Sigmoid colon (tissue), 7 donors: ENCODE data around the gene MYO7A. TPM values are rescaled to one million over a fixed set of nuclear protein-coding genes. Genes with fewer than 3 reads are reported as not detected.

Source experiments
- DNase-seq: peaks from one replicate; pipeline ENCODE4 v3.0.0-alpha.2; 2019
- H3K27ac ChIP-seq, 4 donors: fragments of 200-600 bp; sonication (generic); one replicate each; pipeline ENCODE4 v1.5.1; 2016 to 2019; ENCODE audit warnings: mild to moderate bottlenecking in 1 of 4
- H3K27me3 ChIP-seq, 3 donors: fragments of 200-600 bp; sonication (generic); one replicate each; pipeline ENCODE4 v1.5.1; 2019; ENCODE audit warnings: mild to moderate bottlenecking in 1 of 3
- H3K36me3 ChIP-seq, 4 donors: fragments of 200-600 bp; sonication (generic); one replicate each; pipeline ENCODE4 v1.5.1; 2016 to 2019
- H3K4me1 ChIP-seq, 4 donors: fragments of 200-600 bp; sonication (generic); one replicate each; pipeline ENCODE4 v1.5.1; 2017 to 2019
- H3K4me3 ChIP-seq, 4 donors: fragments of 200-600 bp; sonication (generic); one replicate each; pipeline ENCODE4 v1.5.1; 2017 to 2019; ENCODE audit warnings: mild to moderate bottlenecking in 2 of 4, moderate library complexity in 1 of 4
- H3K9me3 ChIP-seq, 4 donors: fragments of 200-600 bp in 3 of 4; sonication (generic) in 3 of 4; one replicate each; pipeline versions ENCODE4 v1.5.1 to v1.6.1; 2013 to 2019
- CTCF ChIP-seq, 4 experiments: fragments of 450-650 bp in 3 of 4; fragments of 200-600 bp in 1 of 4; IDR thresholded peaks; one replicate each; pipeline ENCODE4 v1.5.1; 2016 to 2019; ENCODE audit warnings: antibody characterized with exemption in 4 of 4, mild to moderate bottlenecking in 3 of 4, moderate library complexity in 2 of 4
- EP300 ChIP-seq, 4 donors: sonication (generic); formaldehyde crosslinking; IDR thresholded peaks; one replicate each; pipeline ENCODE4 v1.6.1; 2017; ENCODE audit warnings: antibody characterized with exemption in 4 of 4
- POLR2A ChIP-seq, 2 donors: fragments of 450-650 bp; IDR thresholded peaks; one replicate each; pipeline ENCODE4 v1.6.1; 2016; ENCODE audit warnings: antibody characterized with exemption in 2 of 2, mild to moderate bottlenecking in 2 of 2, moderate library complexity in 2 of 2
- POLR2AphosphoS5 ChIP-seq, 4 donors: sonication (generic); formaldehyde crosslinking; IDR thresholded peaks; one replicate each; pipeline ENCODE4 v1.6.1; 2017; ENCODE audit warnings: antibody characterized with exemption in 4 of 4
- WGBS, 2 donors: extraction: QIAGEN DNeasy Blood & Tissue Kit; methylation state at CpG; one replicate each; pipeline ENCODE4 v1.1.7; 2013; 5-methylcytosine and 5-hydroxymethylcytosine counted together
- intact Hi-C: fragments of 100-400 bp; cut with DNase I; formaldehyde crosslinking; loops from one replicate; pipeline ENCODE4 v1.15.1; 2023
- polyA plus RNA-seq, 3 donors: library from polyadenylated mRNA; stranded (reverse); fragments of 200-250 nt; gene quantifications; one replicate each; pipeline ENCODE4 v1.2.3, GENCODE V29; 2013
- total RNA-seq, 4 donors: library from RNA; depleted of rRNA; stranded (reverse); fragments of >200 nt; gene quantifications; one replicate each; pipeline ENCODE4 v1.1.0, GENCODE V29; 2016
- donor health status: healthy with polysubstance abuse.
- donor health status: Bipolar disorder and iron deficiency.
- donor health status: healthy.

MYO7A gene
- total and polyA plus RNA-seq, 7 donors, result 1.8 to 12.8 (median 7.7) TPM

- no peak overlapping the region for H3K4me3 ChIP-seq
- TF ChIP-seq POLR2A (IDR thresholded peaks at IDR 0.05), result no peak
- TF ChIP-seq CTCF (IDR thresholded peaks at IDR 0.05), result no peak
- no peak for TF ChIP-seq EP300 (IDR thresholded peaks at IDR 0.05)
- TF ChIP-seq POLR2AphosphoS5 (IDR thresholded peaks at IDR 0.05), result no peak
- intact Hi-C loops, result no loop called here
- no peak for DNase-seq
- peaks cover 0 to 14% (median 0%) of the 10 kb centered on the region in 4 donors for H3K36me3 ChIP-seq
- no peaks in the 10 kb centered on the region for H3K27me3 ChIP-seq
- peaks cover 0 to 25% (median 14%) of the 10 kb centered on the region in 4 donors for H3K4me1 ChIP-seq
- peak overlapping the region; percentile 47 to 67 (median 56) for H3K27ac ChIP-seq
- WGBS, 2 donors, result 32 to 57% methylated on average over 11 of the region's 11 CpGs
- H3K9me3 ChIP-seq, result no peaks in the 10 kb centered on the region
Observed at GRCh38 chr11:77081976-77082836, 45.8 kb upstream of the MYO7A start.

GRCh38 chr11:77082838-77083565 is 45.0 kb upstream of the MYO7A start:
- 65 to 69% methylated on average over 15 of the region's 15 CpGs for WGBS, 2 donors
- H3K27ac ChIP-seq, result peak overlapping the region; percentile 47 to 67 (median 56)
- TF ChIP-seq POLR2A (IDR thresholded peaks at IDR 0.05), result no peak
- TF ChIP-seq POLR2AphosphoS5 (IDR thresholded peaks at IDR 0.05), result no peak
- no peak for TF ChIP-seq CTCF (IDR thresholded peaks at IDR 0.05)
- TF ChIP-seq EP300 (IDR thresholded peaks at IDR 0.05), result no peak
- peaks cover 0 to 25% (median 14%) of the 10 kb centered on the region in 4 donors for H3K4me1 ChIP-seq
- no peak overlapping the region for H3K4me3 ChIP-seq
- intact Hi-C loops, result no loop called here
- peak; percentile 87 for DNase-seq
- H3K9me3 ChIP-seq, result no peaks in the 10 kb centered on the region
- peaks cover 0 to 14% (median 0%) of the 10 kb centered on the region in 4 donors for H3K36me3 ChIP-seq
- no peaks in the 10 kb centered on the region for H3K27me3 ChIP-seq

- peak; percentile 48 for DNase-seq
- H3K36me3 ChIP-seq, result peaks cover 0 to 14% (median 0%) of the 10 kb centered on the region in 4 donors
- H3K9me3 ChIP-seq, result no peaks in the 10 kb centered on the region
- WGBS, 2 donors, result 87 to 93% methylated on average over 12 of the region's 12 CpGs
- no peaks in the 10 kb centered on the region for H3K27me3 ChIP-seq
- H3K4me3 ChIP-seq, result no peak overlapping the region
- intact Hi-C loops, result no loop called here
- H3K27ac ChIP-seq, result peak overlapping the region in 2 of 4 donors; percentile 63 to 67
- TF ChIP-seq POLR2A (IDR thresholded peaks at IDR 0.05), result no peak
- TF ChIP-seq POLR2AphosphoS5 (IDR thresholded peaks at IDR 0.05), result no peak
- no peak for TF ChIP-seq CTCF (IDR thresholded peaks at IDR 0.05)
- no peak for TF ChIP-seq EP300 (IDR thresholded peaks at IDR 0.05)
- peaks cover 0 to 25% (median 14%) of the 10 kb centered on the region in 4 donors for H3K4me1 ChIP-seq
Observed at GRCh38 chr11:77083566-77084245, 44.3 kb upstream of the MYO7A start.

GRCh38 chr11:77084581-77085191 is 43.4 kb upstream of the MYO7A start:
- no peak overlapping the region for H3K27ac ChIP-seq
- intact Hi-C loops, result no loop called here
- DNase-seq, result peak; percentile 60
- no peaks in the 10 kb centered on the region for H3K27me3 ChIP-seq
- TF ChIP-seq POLR2AphosphoS5 (IDR thresholded peaks at IDR 0.05), result no peak
- TF ChIP-seq EP300 (IDR thresholded peaks at IDR 0.05), result no peak
- TF ChIP-seq CTCF (IDR thresholded peaks at IDR 0.05), result no peak
- no peak for TF ChIP-seq POLR2A (IDR thresholded peaks at IDR 0.05)
- peaks cover 0 to 14% (median 0%) of the 10 kb centered on the region in 4 donors for H3K36me3 ChIP-seq
- H3K4me1 ChIP-seq, result peaks cover 0 to 25% (median 14%) of the 10 kb centered on the region in 4 donors
- 80 to 91% methylated on average over 25 of the region's 25 CpGs for WGBS, 2 donors
- no peak overlapping the region for H3K4me3 ChIP-seq
- no peaks in the 10 kb centered on the region for H3K9me3 ChIP-seq
